CD14-positive monocyte (primary cell): Measurements from ENCODE around the gene TTLL11. TPM values are rescaled to one million over a fixed set of nuclear protein-coding genes. Genes with fewer than 3 reads are reported as not detected.

Experiments used
- DNase-seq, 3 donors: peaks; one replicate each; pipeline ENCODE4 v3.0.0-alpha.2; 2011 to 2022
- H2AFZ ChIP-seq: 2 replicates; pipeline ENCODE4 v1.6.0; 2012; ENCODE audit warnings: mild to moderate bottlenecking, low read depth, low read length, inconsistent platforms; ENCODE audit not compliant: insufficient read depth, poor library complexity, severe bottlenecking
- H3K27ac ChIP-seq, 2 donors: 1 replicate in 1 of 2; 2 replicates in 1 of 2; pipeline ENCODE4 v1.5.1; 2012 to 2013; ENCODE audit warnings: low read length in 2 of 2, control low read depth in 1 of 2, inconsistent platforms in 1 of 2, low read depth in 1 of 2, mild to moderate bottlenecking in 1 of 2
- H3K27me3 ChIP-seq, 2 donors: one replicate each; pipeline versions ENCODE4 v1.6.0 to v1.6.1; 2011 to 2013; ENCODE audit warnings: low read length in 2 of 2; ENCODE audit not compliant: control insufficient read depth in 2 of 2, insufficient read depth in 2 of 2
- H3K36me3 ChIP-seq, 2 donors: replicated peaks in 1 of 2; 1 replicate in 1 of 2; 2 replicates in 1 of 2; pipeline versions ENCODE4 v1.5.1 to v1.6.1; 2012 to 2013; ENCODE audit warnings: low read length in 2 of 2, control low read depth in 1 of 2, inconsistent platforms in 1 of 2, mild to moderate bottlenecking in 1 of 2; ENCODE audit not compliant: insufficient read depth in 2 of 2, control insufficient read depth in 1 of 2
- H3K4me1 ChIP-seq, 2 donors: 1 replicate in 1 of 2; 2 replicates in 1 of 2; pipeline versions ENCODE4 v1.5.1 to v1.6.1; 2012 to 2013; ENCODE audit warnings: low read length in 2 of 2, control low read depth in 1 of 2, inconsistent platforms in 1 of 2, mild to moderate bottlenecking in 1 of 2, moderate library complexity in 1 of 2; ENCODE audit not compliant: insufficient read depth in 2 of 2, control insufficient read depth in 1 of 2
- H3K4me2 ChIP-seq: replicated peaks from 2 replicates; pipeline ENCODE3; 2012; ENCODE audit warnings: low read length, moderate library complexity, mild to moderate bottlenecking; ENCODE audit not compliant: poor library complexity, severe bottlenecking; ENCODE audit errors: extremely low read depth
- H3K4me3 ChIP-seq, 3 experiments: fragments of 200-600 bp in 1 of 3; sonication (generic) in 1 of 3; replicated peaks in 1 of 3; 1 replicate in 2 of 3; 2 replicates in 1 of 3; pipeline ENCODE4 v1.5.1; 2011 to 2013; ENCODE audit warnings: low read length in 3 of 3, mild to moderate bottlenecking in 3 of 3, control low read depth in 2 of 3, low read depth in 2 of 3, inconsistent platforms in 1 of 3, moderate library complexity in 1 of 3
- H3K79me2 ChIP-seq: 2 replicates; pipeline ENCODE4 v1.6.0; 2012; ENCODE audit warnings: mild to moderate bottlenecking, control low read depth, inconsistent platforms, low read length, moderate library complexity; ENCODE audit not compliant: insufficient read depth
- H3K9ac ChIP-seq: 2 replicates; pipeline ENCODE4 v1.6.0; 2017; ENCODE audit warnings: low read length, mild to moderate bottlenecking; ENCODE audit not compliant: insufficient read depth, poor library complexity, severe bottlenecking
- H3K9me3 ChIP-seq, 2 donors: replicated peaks in 1 of 2; 1 replicate in 1 of 2; 2 replicates in 1 of 2; pipeline versions ENCODE4 v1.5.1 to v1.6.1; 2012 to 2013; ENCODE audit warnings: low read length in 2 of 2, control low read depth in 1 of 2; ENCODE audit not compliant: control insufficient read depth in 1 of 2, insufficient read depth in 1 of 2
- H4K20me1 ChIP-seq: 2 replicates; pipeline ENCODE4 v1.6.0; 2012; ENCODE audit warnings: mild to moderate bottlenecking, low read length, control low read depth, moderate library complexity; ENCODE audit not compliant: insufficient read depth
- H3K27ac Mint-ChIP-seq, 7 donors: one replicate each; pipeline ENCODE4 v1.8.0; 2020; ENCODE audit warnings: mild to moderate bottlenecking in 7 of 7, mixed read lengths in 7 of 7, moderate library complexity in 6 of 7, inconsistent platforms in 2 of 7
- H3K27me3 Mint-ChIP-seq, 3 donors: one replicate each; pipeline ENCODE4 v1.8.0; 2021 to 2022; ENCODE audit warnings: low read depth in 3 of 3, mild to moderate bottlenecking in 3 of 3, mixed read lengths in 3 of 3, moderate library complexity in 3 of 3, inconsistent platforms in 1 of 3
- H3K36me3 Mint-ChIP-seq, 2 donors: one replicate each; pipeline ENCODE4 v1.8.0; 2020; ENCODE audit warnings: mixed read lengths in 2 of 2, inconsistent platforms in 1 of 2, mild to moderate bottlenecking in 1 of 2
- H3K4me1 Mint-ChIP-seq: one replicate; pipeline ENCODE4 v1.8.0; 2020; ENCODE audit warnings: mild to moderate bottlenecking, mixed read lengths
- H3K4me3 Mint-ChIP-seq, 2 donors: one replicate each; pipeline ENCODE4 v1.8.0; 2020; ENCODE audit warnings: mild to moderate bottlenecking in 2 of 2, mixed read lengths in 2 of 2, moderate library complexity in 1 of 2
- H3K9me3 Mint-ChIP-seq, 7 donors: one replicate each; pipeline ENCODE4 v1.8.0; 2020 to 2022; ENCODE audit warnings: mixed read lengths in 7 of 7, mild to moderate bottlenecking in 6 of 7, moderate library complexity in 6 of 7, inconsistent platforms in 2 of 7
- CTCF ChIP-seq: fragments of 200-600 bp; IDR thresholded peaks from one replicate; pipeline ENCODE4 v1.8.0; 2022; ENCODE audit warnings: antibody characterized with exemption, mild to moderate bottlenecking
- WGBS: methylation state at CpG from one replicate; pipeline ENCODE4 v1.1.5; 2013; ENCODE audit warnings: missing lambda C conversion rate; ENCODE audit not compliant: insufficient coverage; 5-methylcytosine and 5-hydroxymethylcytosine counted together
- intact Hi-C, 2 donors: fragments of 100-400 bp; cut with micrococcal nuclease; formaldehyde crosslinking; loops; one replicate each; pipeline versions ENCODE4 v1.15.0 to v1.15.1; 2023
- polyA plus RNA-seq, 3 donors: library from polyadenylated mRNA; depleted of rRNA in 1 of 3; unstranded in 2 of 3; stranded (reverse) in 1 of 3; fragments of 300-500 nt in 2 of 3; fragments of >200 nt in 1 of 3; fragmentation: Illumina TruSeq in 2 of 3; gene quantifications; 1 replicate in 2 of 3; 2 replicates in 1 of 3; pipeline ENCODE4 v1.2.3, GENCODE V29; 2012 to 2021

The TTLL11 gene
- polyA plus RNA-seq, 3 donors: 2.9 to 3.5 (median 3.1) TPM

GRCh38 chr9:122008559-122008958, 84.5 kb downstream of the TTLL11 start:
- H3K27me3 ChIP-seq: no peaks in the 10 kb centered on the region
- H3K4me2 ChIP-seq: no peak overlapping the region
- Mint-ChIP-seq H3K4me1 (no peaks in the 10 kb centered on the region), H3K27ac (no peak overlapping the region), H3K36me3 (no peaks in the 10 kb centered on the region), H3K9me3 (no peaks in the 10 kb centered on the region), H3K27me3 (peaks cover 0 to 5% (median 2%) of the 10 kb centered on the region in 3 donors), H3K4me3 (no peak overlapping the region)
- no peak overlapping the region for H2AFZ ChIP-seq
- H4K20me1 ChIP-seq: no peaks in the 10 kb centered on the region
- H3K9me3 ChIP-seq: no peaks in the 10 kb centered on the region
- H3K36me3 ChIP-seq: no peaks in the 10 kb centered on the region
- H3K9ac ChIP-seq: no peak overlapping the region
- TF ChIP-seq CTCF: no peak
- H3K4me3 ChIP-seq: no peak overlapping the region
- no peaks in the 10 kb centered on the region for H3K79me2 ChIP-seq
- H3K27ac ChIP-seq: no peak overlapping the region
- WGBS: 100% methylated on average over 6 of the region's 10 CpGs
- no peaks in the 10 kb centered on the region for H3K4me1 ChIP-seq
- no peak for DNase-seq
- intact Hi-C loops: no loop called here

GRCh38 chr9:122007837-122008236, 85.3 kb downstream of the TTLL11 start:
- Histone ChIP-seq H3K36me3 (no peaks in the 10 kb centered on the region), H3K27me3 (no peaks in the 10 kb centered on the region), H2AFZ (no peak overlapping the region), H3K4me3 (no peak overlapping the region), H3K9me3 (no peaks in the 10 kb centered on the region), H3K79me2 (no peaks in the 10 kb centered on the region), H3K27ac (no peak overlapping the region), H3K4me1 (no peaks in the 10 kb centered on the region), H3K4me2 (no peak overlapping the region), H3K9ac (no peak overlapping the region), H4K20me1 (no peaks in the 10 kb centered on the region)
- intact Hi-C loops: no loop called here
- Mint-ChIP-seq H3K36me3 (no peaks in the 10 kb centered on the region), H3K27ac (no peak overlapping the region), H3K4me1 (no peaks in the 10 kb centered on the region), H3K9me3 (no peaks in the 10 kb centered on the region), H3K4me3 (no peak overlapping the region), H3K27me3 (peaks cover 0 to 5% (median 0%) of the 10 kb centered on the region in 3 donors)
- TF ChIP-seq CTCF: no peak
- DNase-seq: no peak
- WGBS: no CpG with 5 or more reads among the region's 1 CpG
